ENCODE data around the gene UFSP1.
"Not testable (repeated sequence)": the region's sequence is repeated elsewhere in the genome, so short reads cannot be mapped to it uniquely, and the experiment has no call there.

Gene UFSP1

DNA sequence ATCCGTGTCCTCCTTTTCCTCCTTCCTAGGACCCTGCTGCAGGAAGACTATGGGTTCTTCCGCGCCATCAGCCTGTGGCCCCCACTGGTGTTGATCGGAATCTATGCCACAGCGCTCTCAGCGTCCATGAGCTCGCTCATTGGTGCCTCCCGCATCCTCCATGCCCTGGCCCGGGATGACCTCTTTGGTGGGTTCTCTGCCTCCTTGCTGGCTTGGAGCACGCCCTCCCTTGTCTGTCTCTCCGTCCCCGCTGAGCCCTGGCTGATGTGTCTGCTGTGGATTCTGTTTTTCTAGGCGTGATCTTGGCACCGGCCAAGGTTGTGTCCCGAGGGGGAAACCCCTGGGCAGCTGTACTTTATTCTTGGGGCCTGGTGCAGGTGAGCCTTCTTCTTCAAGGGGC, 29.7 kb downstream of the UFSP1 start:
- DNase-seq (ENCODE audit: low read depth in 2 of 2): no peak

DNA sequence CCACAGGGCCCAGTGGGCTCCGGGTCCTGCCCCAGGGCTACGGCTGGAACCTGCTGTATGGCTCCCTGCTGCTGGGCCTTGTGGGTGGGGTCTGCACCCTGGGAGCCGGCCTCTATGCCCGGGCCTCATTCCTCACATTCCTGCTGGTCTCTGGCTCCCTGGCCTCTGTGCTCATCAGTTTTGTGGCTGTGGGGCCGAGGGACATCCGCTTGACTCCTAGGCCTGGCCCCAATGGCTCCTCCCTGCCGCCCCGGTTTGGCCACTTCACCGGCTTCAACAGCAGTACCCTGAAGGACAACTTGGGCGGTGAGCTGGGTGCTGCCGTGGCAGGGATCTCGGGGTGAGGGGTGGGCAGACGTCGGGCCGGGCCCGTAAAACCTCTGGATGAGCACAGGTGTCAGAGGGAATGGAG, 32.6 kb downstream of the UFSP1 start:
- DNase-seq (ENCODE audit: low read depth in 2 of 2): no peak

DNA sequence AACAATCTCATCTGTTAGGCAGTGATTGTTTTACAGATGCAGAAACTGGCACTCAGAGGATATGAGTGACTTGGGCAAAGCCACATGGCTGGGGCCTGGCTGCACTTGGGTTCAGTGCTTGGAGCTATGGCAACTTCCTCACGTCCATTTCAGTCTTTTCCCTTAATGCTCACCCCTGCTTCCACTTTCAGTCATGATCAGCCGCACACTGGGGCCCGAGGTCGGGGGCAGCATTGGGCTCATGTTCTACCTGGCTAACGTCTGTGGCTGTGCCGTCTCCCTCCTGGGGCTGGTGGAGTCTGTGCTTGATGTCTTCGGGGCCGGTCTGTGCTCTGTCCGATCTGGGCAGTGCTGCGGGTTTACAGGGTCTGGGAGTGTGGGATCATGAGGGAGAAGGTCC, 34.0 kb downstream of the UFSP1 start:
- no peak for DNase-seq (ENCODE audit: low read depth in 2 of 2)

DNA sequence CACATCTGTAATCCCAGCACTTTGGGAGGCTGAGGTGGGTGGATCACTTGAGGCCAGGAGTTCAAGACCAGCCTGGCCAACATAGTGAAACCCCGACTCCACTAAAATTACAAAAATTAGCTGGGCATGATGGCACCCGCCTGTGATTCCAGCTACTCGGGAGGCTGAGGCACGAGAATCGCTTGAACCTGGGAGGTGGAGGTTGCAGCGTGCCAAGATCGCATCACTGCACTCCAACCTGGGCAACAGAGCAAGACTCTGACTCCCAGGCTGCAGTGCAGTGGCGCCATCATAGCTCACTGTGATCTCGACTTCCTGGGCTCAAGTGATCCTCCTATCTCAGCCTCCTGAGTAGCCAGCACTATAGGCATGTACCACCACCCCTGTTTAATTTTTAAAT, 34.6 kb downstream of the UFSP1 start:
- DNase-seq (ENCODE audit: low read depth in 2 of 2): not testable (repeated sequence)

DNA sequence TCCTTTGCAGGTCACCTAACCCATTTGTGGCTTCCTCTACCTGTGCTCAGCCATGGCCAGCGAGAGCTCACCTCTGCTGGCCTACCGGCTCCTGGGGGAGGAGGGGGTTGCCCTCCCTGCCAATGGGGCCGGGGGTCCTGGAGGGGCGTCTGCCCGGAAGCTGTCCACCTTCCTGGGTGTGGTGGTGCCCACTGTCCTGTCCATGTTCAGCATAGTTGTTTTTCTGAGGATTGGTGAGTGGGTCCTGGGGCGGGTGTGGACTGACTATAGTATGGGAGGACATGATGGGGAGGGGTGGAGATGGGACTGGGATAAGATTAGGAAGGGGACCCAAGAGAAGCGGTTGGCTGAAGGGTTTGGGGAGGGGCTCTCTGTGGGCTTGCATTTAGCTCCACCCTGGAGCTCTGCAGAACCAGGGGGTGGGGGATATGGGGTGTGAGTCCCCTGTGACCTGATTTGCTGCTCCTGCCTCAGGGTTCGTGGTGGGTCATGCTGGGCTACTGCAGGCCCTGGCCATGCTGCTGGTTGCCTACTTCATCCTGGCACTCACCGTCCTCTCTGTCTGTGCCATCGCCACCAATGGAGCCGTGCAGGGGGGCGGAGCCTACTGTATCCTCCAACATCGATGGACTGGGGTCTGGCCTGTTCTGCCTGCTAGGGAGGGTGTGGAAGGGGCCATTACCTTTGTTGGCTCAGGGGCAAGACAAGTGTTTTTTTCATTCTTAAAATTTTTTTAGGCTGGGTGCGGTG, 35.2 kb downstream of the UFSP1 start:
- DNase-seq (ENCODE audit: low read depth in 2 of 2): no peak

DNA sequence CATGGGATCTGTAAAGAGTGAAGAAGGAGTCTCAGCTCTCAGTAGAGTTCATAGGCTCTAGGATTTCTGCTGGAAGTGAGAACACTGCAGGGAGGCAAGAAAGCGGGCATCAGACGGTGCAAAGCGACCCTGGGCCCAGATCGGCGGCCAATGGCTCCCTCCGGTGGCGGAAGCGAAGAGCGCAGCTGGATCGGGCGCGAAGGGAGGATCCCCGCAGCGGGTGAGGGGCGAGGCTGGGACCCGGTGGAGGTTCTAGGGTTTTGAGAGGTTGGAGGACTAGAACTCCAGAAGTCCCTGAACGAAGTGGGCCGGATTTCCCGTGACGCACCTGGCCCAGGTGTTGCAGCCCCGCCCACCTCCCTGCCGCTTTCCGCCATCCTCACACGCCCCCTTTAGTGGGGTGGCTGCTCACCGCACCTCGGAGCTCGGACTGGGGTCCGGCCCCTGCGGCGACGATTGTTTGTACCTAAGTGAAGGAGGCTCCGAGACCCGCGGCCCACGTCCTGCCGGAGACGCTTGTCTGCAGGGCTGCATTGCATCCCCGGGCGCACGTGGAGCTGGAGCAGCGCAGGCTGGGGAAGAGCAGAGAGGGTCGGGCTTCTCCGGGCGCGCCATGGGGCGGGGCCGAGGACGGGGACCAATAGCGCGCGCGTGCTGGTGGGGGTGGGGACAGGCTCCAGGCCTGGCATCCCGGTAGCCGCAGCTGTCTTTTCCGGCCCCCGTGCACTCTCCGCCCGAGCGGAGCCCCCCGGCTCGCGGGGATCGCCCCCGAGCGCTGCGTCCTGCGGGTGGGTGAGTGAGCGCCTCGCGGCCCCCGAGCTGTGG, 37.3 kb downstream of the UFSP1 start, which contains the start of gene SLC12A9:
Gene SLC12A9, plus strand, starts transcription at position 666 of the 825 bp plus-strand sequence. CDS start 1,485 bp downstream, outside the sequence.
- peak; percentile 77 to 84 for DNase-seq (ENCODE audit: low read depth in 2 of 2)

DNA sequence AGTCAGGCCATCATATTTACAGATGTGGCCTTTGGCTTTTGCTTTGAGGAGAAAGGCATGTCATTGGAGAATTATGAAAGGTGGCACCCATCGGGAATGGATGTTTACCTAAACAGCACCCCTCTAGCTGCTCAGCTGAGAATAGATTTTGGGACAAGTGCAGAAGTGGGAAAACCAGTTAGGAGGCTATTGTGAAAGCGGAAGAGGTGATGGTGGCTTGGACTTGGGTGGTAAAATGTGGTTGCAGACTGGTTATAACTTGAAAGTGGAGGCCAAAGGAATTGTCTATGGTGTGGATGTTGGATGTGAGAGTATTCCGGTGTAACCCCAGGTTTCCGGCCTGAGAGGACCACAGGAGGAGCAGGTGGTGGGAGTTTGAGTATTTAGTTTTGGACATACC, 42.2 kb downstream of the UFSP1 start:
- no peak for DNase-seq (ENCODE audit: low read depth in 2 of 2)

DNA sequence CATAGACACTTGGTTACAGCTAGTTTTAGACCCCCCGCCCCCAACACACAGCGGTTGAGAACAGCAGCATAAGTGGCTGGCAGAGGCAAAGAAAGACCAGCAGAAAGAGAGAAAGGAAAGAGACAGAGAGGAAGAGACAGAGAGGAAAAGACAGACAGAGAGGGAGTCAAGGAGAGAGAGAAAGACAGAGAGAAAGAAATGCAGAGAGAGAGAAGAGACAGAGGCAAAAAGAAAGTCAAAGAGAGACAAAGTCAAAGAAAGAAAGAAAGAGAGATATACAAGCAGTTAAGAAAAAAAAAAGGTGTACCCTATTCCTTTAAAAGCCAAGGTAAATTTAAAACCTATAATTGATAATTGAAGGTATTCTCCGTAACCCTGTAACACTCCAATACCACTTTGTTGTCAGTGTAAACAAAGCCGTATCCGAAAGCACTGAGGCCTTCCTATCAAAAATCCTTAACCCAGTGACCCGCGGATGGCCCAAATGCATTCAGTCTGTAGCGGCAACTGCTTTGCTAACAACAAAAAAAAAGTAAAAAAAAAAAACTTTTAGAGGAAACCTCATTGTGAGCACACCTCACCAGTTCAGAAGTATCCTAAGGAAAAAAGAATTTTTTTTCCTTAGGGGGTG, 48.9 kb downstream of the UFSP1 start:
- no peak for DNase-seq (ENCODE audit: low read depth in 2 of 2)

DNA sequence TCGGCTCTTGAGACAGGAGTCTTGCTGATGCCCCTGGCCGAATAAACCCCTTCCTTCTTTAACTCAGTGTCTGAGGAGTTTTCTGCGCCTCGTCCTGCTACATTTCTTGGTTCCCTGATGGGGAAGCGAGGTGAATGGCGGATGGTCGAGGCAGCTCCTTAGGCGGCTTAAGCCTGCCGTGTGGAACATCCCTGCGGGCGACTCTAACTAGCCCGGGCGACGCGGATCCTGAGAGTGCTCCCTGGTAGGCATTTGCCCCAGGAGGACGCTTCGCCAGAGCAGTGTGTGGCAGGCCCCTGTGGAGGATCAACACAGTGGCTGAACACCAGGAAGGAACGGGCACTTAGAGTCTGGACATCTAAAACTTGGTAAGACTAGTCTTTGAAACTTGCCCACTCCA, 50.2 kb downstream of the UFSP1 start:
- DNase-seq (ENCODE audit: low read depth in 2 of 2): no peak
